Activated T-cell treated with anti-CD3 and anti-CD28 coated beads for 4 hours (primary cell): ENCODE data around the gene TMEM267.
A peak's percentile ranks its signal among the peaks of the same experiment; 100 is the strongest.
"Not testable (repeated sequence)": the region's sequence is repeated elsewhere in the genome, so short reads cannot be mapped to it uniquely, and the experiment has no call there.

ENCODE experiments used
- DNase-seq: peaks from one replicate; pipeline ENCODE4 v3.0.0-alpha.2; 2020

Gene TMEM267

GRCh38 chr5:43483298-43484105 lies at the start of gene TMEM267:
TSS of gene TMEM267 (minus strand) at chr5:43483865. CDS start at chr5:43453969, 29,896 bp downstream.
- DNase-seq: peak; percentile 74

- DNase-seq: no peak
Measured at GRCh38 chr5:43530648-43531047, 47.0 kb upstream of the TMEM267 start.

GRCh38 chr5:43523662-43524072 lies 40.0 kb upstream of the TMEM267 start:
- no peak for DNase-seq

- DNase-seq: no peak
Measured at GRCh38 chr5:43520615-43521014, 37.0 kb upstream of the TMEM267 start.

GRCh38 chr5:43515678-43516048 lies 32.0 kb upstream of the TMEM267 start:
- DNase-seq: no peak

GRCh38 chr5:43514816-43515677 lies 31.4 kb upstream of the TMEM267 start, which contains the start of gene C5orf34:
TSS of gene C5orf34 (minus strand) at chr5:43515148. CDS start at chr5:43509339, 5,809 bp downstream.
- peak; percentile 95 for DNase-seq

GRCh38 chr5:43514471-43514815 lies 30.8 kb upstream of the TMEM267 start:
- no peak for DNase-seq

GRCh38 chr5:43514025-43514424 lies 30.4 kb upstream of the TMEM267 start:
- DNase-seq: no peak

- not testable (repeated sequence) for DNase-seq
Measured at GRCh38 chr5:43511062-43511461, 27.4 kb upstream of the TMEM267 start.

- DNase-seq: no peak
Measured at GRCh38 chr5:43498581-43498980, 14.9 kb upstream of the TMEM267 start.

GRCh38 chr5:43497311-43498104 lies 13.8 kb upstream of the TMEM267 start:
- no peak for DNase-seq

- DNase-seq: no peak
Measured at GRCh38 chr5:43491326-43491725, 7.7 kb upstream of the TMEM267 start.

- no peak for DNase-seq
Measured at GRCh38 chr5:43486353-43486752, 2.7 kb upstream of the TMEM267 start.

- no peak for DNase-seq
Measured at GRCh38 chr5:43485406-43485805, 1.7 kb upstream of the TMEM267 start.

GRCh38 chr5:43484106-43484849 lies 613 bp upstream of the TMEM267 start:
- DNase-seq: peak; percentile 76

GRCh38 chr5:43482490-43483297 lies 971 bp downstream of the TMEM267 start:
- no peak for DNase-seq

GRCh38 chr5:43469671-43470391 lies 13.8 kb downstream of the TMEM267 start:
- DNase-seq: no peak

GRCh38 chr5:43467100-43467499 lies 16.6 kb downstream of the TMEM267 start:
- DNase-seq: no peak

GRCh38 chr5:43465455-43465854 lies 18.2 kb downstream of the TMEM267 start:
- DNase-seq: not testable (repeated sequence)

- DNase-seq: no peak
Measured at GRCh38 chr5:43461066-43461465, 22.6 kb downstream of the TMEM267 start.

GRCh38 chr5:43456556-43456955 lies 27.1 kb downstream of the TMEM267 start:
- DNase-seq: no peak
